A549 (cell line): Measurements from ENCODE around the gene BNIPL. TPM values are rescaled to one million over a fixed set of nuclear protein-coding genes. Genes with fewer than 3 reads are reported as not detected.

ENCODE experiments used
- ATAC-seq, 2 experiments: fragments of 200-7000 bp in 1 of 2; fragments of >200 bp in 1 of 2; cut with Nextera tagmentation in 1 of 2; cut with Tn5 transposase in 1 of 2; 3 replicates each; pipeline versions ENCODE4 v1.8.0 to v1.9.1; 2018 to 2020; ENCODE audit warnings: mild to moderate bottlenecking in 1 of 2, moderate library complexity in 1 of 2
- CTCF ChIA-PET: fragments of 300-600 bp; sonication (Branson Sonifier 250); formaldehyde crosslinking; extraction: SDS; loops from one replicate; lab custom pipeline; 2021; ENCODE audit warnings: antibody characterized with exemption, inconsistent platforms; lab: Yijun Ruan, JAX
- POLR2A ChIA-PET: fragments of 350-600 bp; formaldehyde crosslinking; extraction: SDS; loops from one replicate; lab custom pipeline; 2021; ENCODE audit warnings: antibody characterized with exemption, inconsistent platforms; lab: Yijun Ruan, JAX
- DNase-seq, 2 experiments: peaks; one replicate each; pipeline versions ENCODE4 v3.0.0 to v3.0.0-alpha.2; 2011 to 2016; ENCODE audit warnings: low read depth in 1 of 2, low spot score in 1 of 2
- FAIRE-seq: peaks from 2 replicates; lab custom pipeline; 2011; peaks lifted over from hg19 to GRCh38; lab: Jason Lieb, UNC
- H3K27ac ChIP-seq, 2 experiments: fragments of >200 bp; sonication (Bioruptor Twin); formaldehyde crosslinking; 3 replicates each; pipeline ENCODE4 v1.5.1; 2016 to 2017
- H3K4me1 ChIP-seq: fragments of >200 bp; sonication (Bioruptor Twin); formaldehyde crosslinking; 3 replicates; pipeline ENCODE4 v1.6.1; 2016
- H3K4me2 ChIP-seq: fragments of >200 bp; sonication (Bioruptor Twin); formaldehyde crosslinking; 3 replicates; pipeline ENCODE4 v1.6.1; 2016
- H3K4me3 ChIP-seq: fragments of >200 bp; sonication (Bioruptor Twin); formaldehyde crosslinking; 3 replicates; pipeline ENCODE4 v1.5.1; 2016
- H3K9me3 ChIP-seq: fragments of >200 bp; sonication (Bioruptor Twin); formaldehyde crosslinking; 3 replicates; pipeline ENCODE4 v1.6.1; 2016
- HOXA7 ChIP-seq: fragments of 250-450 bp; sonication (Bioruptor Pico); IDR thresholded peaks from 2 replicates; pipeline ENCODE4 v1.5.0; 2020; ENCODE audit warnings: mild to moderate bottlenecking, moderate library complexity
- MAFK ChIP-seq: fragments of 450-650 bp; IDR thresholded peaks from 2 replicates; pipeline ENCODE4 v1.6.1; 2014; ENCODE audit not compliant: partially characterized antibody
- MAZ ChIP-seq: fragments of 150-350 bp; IDR thresholded peaks from 2 replicates; pipeline ENCODE4 v1.6.1; 2014; ENCODE audit warnings: antibody characterized with exemption, low read depth, low read length, borderline replicate concordance
- NFE2L2 ChIP-seq: fragments of 150-350 bp; conservative IDR thresholded peaks from 2 replicates; pipeline ENCODE4 v1.6.1; 2014; ENCODE audit warnings: low read length
- NPAS2 ChIP-seq: fragments of 250-450 bp; sonication (Bioruptor Pico); IDR thresholded peaks from 2 replicates; pipeline ENCODE4 v1.8.0; 2022; ENCODE audit warnings: mild to moderate bottlenecking, moderate library complexity, borderline replicate concordance
- POLR2A ChIP-seq: IDR thresholded peaks from 2 replicates; pipeline ENCODE4 v1.6.1; 2012; ENCODE audit warnings: mild to moderate bottlenecking, low read length
- RARB ChIP-seq: fragments of 250-450 bp; sonication (Bioruptor Pico); IDR thresholded peaks from 2 replicates; pipeline ENCODE4 v1.8.0; 2021; ENCODE audit warnings: mild to moderate bottlenecking, moderate library complexity
- RFX5 ChIP-seq: fragments of 450-650 bp; IDR thresholded peaks from 2 replicates; pipeline ENCODE4 v1.7.1; 2014; ENCODE audit warnings: antibody characterized with exemption, mild to moderate bottlenecking, moderate library complexity
- SREBF2 ChIP-seq: fragments of 450-650 bp; IDR thresholded peaks from 2 replicates; pipeline ENCODE4 v1.6.1; 2014; ENCODE audit warnings: mild to moderate bottlenecking, moderate library complexity
- ZNF302 ChIP-seq: fragments of 250-450 bp; sonication (Bioruptor Pico); IDR thresholded peaks from 2 replicates; pipeline ENCODE4 v1.9.0; 2021; ENCODE audit warnings: inconsistent platforms, mild to moderate bottlenecking, moderate library complexity
- WGBS: methylation state at CpG from one replicate; pipeline ENCODE4 v1.1.6; 2017; ENCODE audit errors: missing lambda C conversion rate; 5-methylcytosine and 5-hydroxymethylcytosine counted together
- polyA plus RNA-seq, 4 experiments: library from polyadenylated mRNA; depleted of rRNA in 3 of 4; stranded (reverse); fragments of >200 nt; fragmentation: RNase III in 1 of 4; extraction: RNeasy Plus Mini Kit Qiagen cat#74134 plus additional on column Dnase treatment in 1 of 4; gene quantifications; 2 replicates in 3 of 4; 3 replicates in 1 of 4; pipeline ENCODE4 v1.2.3, GENCODE V29; 2011 to 2017
- TF ChIP-seq, protein P1 (sequence below): IDR thresholded peaks from 2 replicates; pipeline ENCODE4 v1.6.1; 2012; ENCODE audit warnings: low read depth, borderline replicate concordance
- TF ChIP-seq, protein P2 (sequence below): fragments of >200 bp; sonication (Bioruptor Twin); formaldehyde crosslinking; IDR thresholded peaks from 3 replicates; pipeline ENCODE4 v1.5.1; 2016
- TF ChIP-seq, protein P3 (sequence below): fragments of >200 bp; sonication (Bioruptor Twin); formaldehyde crosslinking; IDR thresholded peaks from 3 replicates; pipeline ENCODE4 v1.6.1; 2016
- TF ChIP-seq, protein P4 (sequence below): IDR thresholded peaks from 2 replicates; pipeline ENCODE4 v1.6.1; 2012
- TF ChIP-seq, protein P5 (sequence below): fragments of 250-450 bp; sonication (Bioruptor Pico); IDR thresholded peaks from 2 replicates; pipeline ENCODE4 v1.5.0; 2021; ENCODE audit warnings: mild to moderate bottlenecking, moderate library complexity, borderline replicate concordance

BNIPL gene
- polyA plus RNA-seq, 2 of the 4 experiments (the other 2 are of a cell fraction) = 0.22 to 0.30 TPM

- FAIRE-seq (no peak), ATAC-seq (no peak), DNase-seq (no peak)
- H3K4me1 ChIP-seq = no peaks in the 10 kb centered on the region
- H3K4me3 ChIP-seq = no peak overlapping the region
- no peaks in the 10 kb centered on the region for H3K9me3 ChIP-seq
- TF ChIP-seq, protein P1, sequence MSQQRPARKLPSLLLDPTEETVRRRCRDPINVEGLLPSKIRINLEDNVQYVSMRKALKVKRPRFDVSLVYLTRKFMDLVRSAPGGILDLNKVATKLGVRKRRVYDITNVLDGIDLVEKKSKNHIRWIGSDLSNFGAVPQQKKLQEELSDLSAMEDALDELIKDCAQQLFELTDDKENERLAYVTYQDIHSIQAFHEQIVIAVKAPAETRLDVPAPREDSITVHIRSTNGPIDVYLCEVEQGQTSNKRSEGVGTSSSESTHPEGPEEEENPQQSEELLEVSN = no peak
- TF ChIP-seq SREBF2 (no peak), POLR2A (no peak), ZNF302 (CRISPR knock-in tag) (no peak), NPAS2 (CRISPR knock-in tag) (no peak), RARB (CRISPR knock-in tag) (no peak), HOXA7 (CRISPR knock-in tag) (no peak), MAZ (no peak)
- TF ChIP-seq, protein P2, sequence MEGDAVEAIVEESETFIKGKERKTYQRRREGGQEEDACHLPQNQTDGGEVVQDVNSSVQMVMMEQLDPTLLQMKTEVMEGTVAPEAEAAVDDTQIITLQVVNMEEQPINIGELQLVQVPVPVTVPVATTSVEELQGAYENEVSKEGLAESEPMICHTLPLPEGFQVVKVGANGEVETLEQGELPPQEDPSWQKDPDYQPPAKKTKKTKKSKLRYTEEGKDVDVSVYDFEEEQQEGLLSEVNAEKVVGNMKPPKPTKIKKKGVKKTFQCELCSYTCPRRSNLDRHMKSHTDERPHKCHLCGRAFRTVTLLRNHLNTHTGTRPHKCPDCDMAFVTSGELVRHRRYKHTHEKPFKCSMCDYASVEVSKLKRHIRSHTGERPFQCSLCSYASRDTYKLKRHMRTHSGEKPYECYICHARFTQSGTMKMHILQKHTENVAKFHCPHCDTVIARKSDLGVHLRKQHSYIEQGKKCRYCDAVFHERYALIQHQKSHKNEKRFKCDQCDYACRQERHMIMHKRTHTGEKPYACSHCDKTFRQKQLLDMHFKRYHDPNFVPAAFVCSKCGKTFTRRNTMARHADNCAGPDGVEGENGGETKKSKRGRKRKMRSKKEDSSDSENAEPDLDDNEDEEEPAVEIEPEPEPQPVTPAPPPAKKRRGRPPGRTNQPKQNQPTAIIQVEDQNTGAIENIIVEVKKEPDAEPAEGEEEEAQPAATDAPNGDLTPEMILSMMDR = no peak
- TF ChIP-seq, protein P3, sequence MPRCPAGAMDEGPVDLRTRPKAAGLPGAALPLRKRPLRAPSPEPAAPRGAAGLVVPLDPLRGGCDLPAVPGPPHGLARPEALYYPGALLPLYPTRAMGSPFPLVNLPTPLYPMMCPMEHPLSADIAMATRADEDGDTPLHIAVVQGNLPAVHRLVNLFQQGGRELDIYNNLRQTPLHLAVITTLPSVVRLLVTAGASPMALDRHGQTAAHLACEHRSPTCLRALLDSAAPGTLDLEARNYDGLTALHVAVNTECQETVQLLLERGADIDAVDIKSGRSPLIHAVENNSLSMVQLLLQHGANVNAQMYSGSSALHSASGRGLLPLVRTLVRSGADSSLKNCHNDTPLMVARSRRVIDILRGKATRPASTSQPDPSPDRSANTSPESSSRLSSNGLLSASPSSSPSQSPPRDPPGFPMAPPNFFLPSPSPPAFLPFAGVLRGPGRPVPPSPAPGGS = no peak
- TF ChIP-seq, protein P4, sequence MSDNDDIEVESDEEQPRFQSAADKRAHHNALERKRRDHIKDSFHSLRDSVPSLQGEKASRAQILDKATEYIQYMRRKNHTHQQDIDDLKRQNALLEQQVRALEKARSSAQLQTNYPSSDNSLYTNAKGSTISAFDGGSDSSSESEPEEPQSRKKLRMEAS = no peak
- WGBS = 78% methylated on average over 3 of the region's 3 CpGs
- no peak overlapping the region for H3K4me2 ChIP-seq
- H3K27ac ChIP-seq = no peak overlapping the region
- CTCF ChIA-PET = interaction anchor here (0.8 to 4.8 kb wide), 5 partner anchors 15 to 116 kb away, joined by 3 to 14 read pairs (median 3); partner anchors contain the start of gene MINDY1
- POLR2A ChIA-PET = no interaction called here
These were observed 3.1 kb downstream of the BNIPL start for GRCh38 chr1:151039521-151039920.

- Histone ChIP-seq H3K4me2 (no peak overlapping the region), H3K4me1 (peaks cover 5% of the 10 kb centered on the region; the same call in 1 of the 3 replicates), H3K9me3 (no peaks in the 10 kb centered on the region), H3K4me3 (no peak overlapping the region), H3K27ac (no peak overlapping the region)
- FAIRE-seq = no peak
- TF ChIP-seq MAFK (no peak), RFX5 (no peak), NFE2L2 (no peak), MAZ (no peak)
- TF ChIP-seq, protein P2 = no peak
- TF ChIP-seq, protein P5, sequence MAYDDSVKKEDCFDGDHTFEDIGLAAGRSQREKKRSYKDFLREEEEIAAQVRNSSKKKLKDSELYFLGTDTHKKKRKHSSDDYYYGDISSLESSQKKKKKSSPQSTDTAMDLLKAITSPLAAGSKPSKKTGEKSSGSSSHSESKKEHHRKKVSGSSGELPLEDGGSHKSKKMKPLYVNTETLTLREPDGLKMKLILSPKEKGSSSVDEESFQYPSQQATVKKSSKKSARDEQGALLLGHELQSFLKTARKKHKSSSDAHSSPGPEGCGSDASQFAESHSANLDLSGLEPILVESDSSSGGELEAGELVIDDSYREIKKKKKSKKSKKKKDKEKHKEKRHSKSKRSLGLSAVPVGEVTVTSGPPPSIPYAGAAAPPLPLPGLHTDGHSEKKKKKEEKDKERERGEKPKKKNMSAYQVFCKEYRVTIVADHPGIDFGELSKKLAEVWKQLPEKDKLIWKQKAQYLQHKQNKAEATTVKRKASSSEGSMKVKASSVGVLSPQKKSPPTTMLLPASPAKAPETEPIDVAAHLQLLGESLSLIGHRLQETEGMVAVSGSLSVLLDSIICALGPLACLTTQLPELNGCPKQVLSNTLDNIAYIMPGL = no peak
- TF ChIP-seq, protein P1 = no peak
- ChIA-PET POLR2A (interaction anchor here (0.6 kb wide), 1 partner anchor 287 kb away, joined by 4 read pairs; no protein-coding TSS in a partner anchor), CTCF (interaction anchor here (0.7 to 2.8 kb wide), 6 partner anchors 16 to 212 kb away, joined by 3 to 14 read pairs (median 3); partner anchors contain the start of genes CDC42SE1 and MLLT11)
- WGBS = 93% methylated on average over 1 of the region's 1 CpG
- ATAC-seq = no peak
- no peak for DNase-seq
These were observed 6.8 kb downstream of the BNIPL start for GRCh38 chr1:151043163-151043562.
